AG09309 (cell line): ENCODE results near the gene DIPK1A.

Experiments
- DNase-seq: peaks from one replicate; pipeline ENCODE4 v3.0.0-alpha.2; 2010; ENCODE audit warnings: low read depth
- H3K4me3 ChIP-seq: 2 replicates; pipeline ENCODE4 v1.5.1; 2011; ENCODE audit warnings: mild to moderate bottlenecking, low read depth, low read length, moderate library complexity; ENCODE audit not compliant: control insufficient read depth
- TF ChIP-seq, protein P1 (sequence below): IDR thresholded peaks from 2 replicates; pipeline ENCODE4 v1.5.1; 2011; ENCODE audit warnings: mild to moderate bottlenecking, low read depth, low read length, inconsistent platforms; ENCODE audit not compliant: insufficient read depth, control insufficient read depth; ENCODE audit errors: missing control alignments

The DIPK1A gene

DNA sequence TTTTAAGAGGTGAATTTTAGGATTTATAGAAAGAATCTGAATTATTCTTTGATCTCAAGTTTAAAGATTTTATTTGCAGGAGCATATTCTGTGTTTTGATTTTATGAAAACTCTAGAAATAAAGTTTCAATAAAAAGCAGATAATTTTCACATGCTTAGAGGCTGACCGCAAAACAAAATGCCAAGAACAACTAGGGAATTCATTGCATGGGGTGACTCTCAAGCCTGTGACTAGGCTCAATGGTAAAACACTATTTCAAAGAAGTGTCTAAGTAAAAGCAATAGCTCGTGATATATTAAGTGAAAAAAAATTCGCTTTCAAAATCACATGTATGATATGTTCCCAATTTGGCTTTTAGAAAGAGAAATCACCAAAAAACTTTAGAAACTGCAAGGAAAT lies 79.9 kb downstream of the DIPK1A start:
- no peak for DNase-seq
- H3K4me3 ChIP-seq = no peak overlapping the region
- TF ChIP-seq, protein P1, sequence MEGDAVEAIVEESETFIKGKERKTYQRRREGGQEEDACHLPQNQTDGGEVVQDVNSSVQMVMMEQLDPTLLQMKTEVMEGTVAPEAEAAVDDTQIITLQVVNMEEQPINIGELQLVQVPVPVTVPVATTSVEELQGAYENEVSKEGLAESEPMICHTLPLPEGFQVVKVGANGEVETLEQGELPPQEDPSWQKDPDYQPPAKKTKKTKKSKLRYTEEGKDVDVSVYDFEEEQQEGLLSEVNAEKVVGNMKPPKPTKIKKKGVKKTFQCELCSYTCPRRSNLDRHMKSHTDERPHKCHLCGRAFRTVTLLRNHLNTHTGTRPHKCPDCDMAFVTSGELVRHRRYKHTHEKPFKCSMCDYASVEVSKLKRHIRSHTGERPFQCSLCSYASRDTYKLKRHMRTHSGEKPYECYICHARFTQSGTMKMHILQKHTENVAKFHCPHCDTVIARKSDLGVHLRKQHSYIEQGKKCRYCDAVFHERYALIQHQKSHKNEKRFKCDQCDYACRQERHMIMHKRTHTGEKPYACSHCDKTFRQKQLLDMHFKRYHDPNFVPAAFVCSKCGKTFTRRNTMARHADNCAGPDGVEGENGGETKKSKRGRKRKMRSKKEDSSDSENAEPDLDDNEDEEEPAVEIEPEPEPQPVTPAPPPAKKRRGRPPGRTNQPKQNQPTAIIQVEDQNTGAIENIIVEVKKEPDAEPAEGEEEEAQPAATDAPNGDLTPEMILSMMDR = no peak

DNA sequence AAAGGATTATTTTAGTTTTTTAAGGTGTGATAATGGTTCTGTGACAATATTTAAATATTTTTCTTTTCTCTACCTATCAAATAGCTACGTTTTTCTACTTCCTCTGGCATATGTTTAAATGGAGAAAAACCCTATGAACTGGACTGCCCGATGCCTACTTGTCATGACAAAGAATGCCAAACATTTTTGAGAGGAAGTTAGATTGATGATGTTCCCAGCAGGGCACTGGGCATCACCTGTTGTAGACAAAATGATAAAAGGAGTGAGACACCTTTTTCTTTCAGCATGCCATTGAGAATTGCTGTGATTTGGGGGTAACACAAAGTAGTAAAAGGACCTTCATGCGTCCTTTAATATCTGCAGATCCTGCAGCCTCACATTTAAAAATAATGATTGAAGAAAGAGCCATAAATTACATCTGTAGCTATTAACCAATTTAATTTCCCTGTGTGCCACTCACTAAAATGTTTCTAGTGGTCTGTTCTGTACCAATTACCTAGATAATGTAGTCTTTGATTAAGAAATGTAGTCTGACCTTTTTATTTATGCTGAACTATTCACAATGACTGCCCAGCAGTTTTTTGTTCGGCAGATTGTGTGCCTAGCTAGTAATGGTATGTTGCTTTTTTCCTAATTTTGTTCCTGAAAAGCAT lies 81.8 kb downstream of the DIPK1A start:
- H3K4me3 ChIP-seq = no peak overlapping the region
- TF ChIP-seq, protein P1 = no peak
- no peak for DNase-seq

DNA sequence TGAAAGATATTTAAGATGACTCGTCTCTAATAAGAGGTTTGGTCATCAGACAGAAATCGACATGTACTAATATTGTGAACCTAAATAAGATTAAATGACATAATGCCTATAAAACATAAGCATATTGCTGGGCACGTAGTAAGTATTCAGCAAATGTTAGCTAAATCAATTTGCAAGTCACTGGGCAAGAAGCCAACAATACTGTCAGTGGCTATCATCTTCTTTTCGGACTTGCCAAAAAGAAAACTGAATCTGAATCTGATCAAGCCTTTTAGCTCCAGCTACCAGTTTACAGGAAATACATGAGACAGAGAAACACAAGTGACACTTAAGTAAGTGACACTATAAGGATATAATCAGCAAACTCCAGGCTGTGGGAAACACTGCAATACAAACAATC lies 83.5 kb downstream of the DIPK1A start:
- no peak for DNase-seq
- H3K4me3 ChIP-seq = no peak overlapping the region
- TF ChIP-seq, protein P1 = no peak

DNA sequence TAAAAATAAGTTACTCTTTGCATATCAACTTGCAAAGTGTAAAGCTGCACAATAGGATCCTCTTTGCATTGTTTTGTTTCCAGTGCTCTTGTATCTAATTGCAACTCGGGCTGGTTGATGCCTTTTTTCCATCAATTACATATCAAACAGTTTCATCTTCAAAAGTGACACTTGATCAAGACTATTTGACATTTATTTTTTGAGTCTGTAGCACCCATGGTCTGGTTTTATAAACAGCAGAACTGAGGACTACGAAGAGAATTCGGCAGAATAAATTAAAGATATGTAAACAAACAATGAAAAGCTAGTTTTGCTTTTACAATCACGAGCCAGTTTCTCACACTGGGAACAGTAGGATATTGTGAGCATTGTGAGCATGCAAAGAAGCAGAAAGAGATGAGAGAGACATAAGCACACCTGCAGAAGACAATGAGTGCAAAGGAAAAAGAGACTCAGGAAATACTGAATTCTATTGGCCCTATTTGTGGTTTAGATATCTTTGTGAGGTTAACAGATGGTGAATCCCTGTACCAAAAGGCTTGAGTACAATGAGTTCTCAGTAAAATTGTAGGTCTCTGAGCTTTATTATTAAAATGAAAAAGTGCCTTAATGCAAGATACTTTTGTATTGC lies 84.1 kb downstream of the DIPK1A start:
- TF ChIP-seq, protein P1 = no peak
- no peak overlapping the region for H3K4me3 ChIP-seq
- no peak for DNase-seq

DNA sequence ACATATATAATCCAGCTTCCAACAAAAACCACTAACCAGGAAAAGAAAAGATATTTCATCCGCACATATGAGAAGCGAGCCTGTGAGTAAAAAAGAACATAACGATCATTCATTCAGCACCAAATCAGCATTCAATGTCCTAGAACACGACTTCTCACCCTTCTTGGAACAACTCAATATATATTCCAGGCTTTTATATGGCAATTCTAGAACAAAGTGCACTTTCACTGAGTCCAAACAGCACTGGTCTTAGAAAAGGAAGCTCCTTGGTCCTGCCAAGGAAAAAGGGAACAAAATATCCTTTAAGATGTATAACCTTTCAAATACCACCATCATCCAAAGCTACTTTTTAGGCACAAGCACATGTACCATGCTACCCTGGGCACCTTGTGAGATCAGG lies 84.9 kb downstream of the DIPK1A start:
- no peak for DNase-seq
- no peak overlapping the region for H3K4me3 ChIP-seq
- TF ChIP-seq, protein P1 = no peak

DNA sequence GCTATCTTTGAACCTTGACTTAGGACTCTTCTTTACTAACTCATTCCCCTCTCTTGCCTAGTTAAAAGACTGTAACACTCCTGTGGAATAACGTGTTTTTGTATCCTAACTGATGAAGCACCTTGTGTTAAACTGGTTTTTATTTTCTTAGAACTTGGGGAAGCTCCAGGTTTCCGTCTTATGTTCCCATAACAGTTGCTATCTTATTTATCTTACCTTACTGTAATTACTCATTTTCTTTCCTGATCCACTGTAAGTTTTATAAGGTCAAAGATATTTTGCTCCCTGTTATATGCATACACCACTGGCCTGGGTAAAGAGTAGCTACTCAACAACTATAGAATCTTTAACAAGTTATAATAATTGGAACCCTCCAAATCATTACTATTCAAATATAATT lies 86.3 kb downstream of the DIPK1A start:
- no peak overlapping the region for H3K4me3 ChIP-seq
- DNase-seq = no peak
- TF ChIP-seq, protein P1 = no peak

DNA sequence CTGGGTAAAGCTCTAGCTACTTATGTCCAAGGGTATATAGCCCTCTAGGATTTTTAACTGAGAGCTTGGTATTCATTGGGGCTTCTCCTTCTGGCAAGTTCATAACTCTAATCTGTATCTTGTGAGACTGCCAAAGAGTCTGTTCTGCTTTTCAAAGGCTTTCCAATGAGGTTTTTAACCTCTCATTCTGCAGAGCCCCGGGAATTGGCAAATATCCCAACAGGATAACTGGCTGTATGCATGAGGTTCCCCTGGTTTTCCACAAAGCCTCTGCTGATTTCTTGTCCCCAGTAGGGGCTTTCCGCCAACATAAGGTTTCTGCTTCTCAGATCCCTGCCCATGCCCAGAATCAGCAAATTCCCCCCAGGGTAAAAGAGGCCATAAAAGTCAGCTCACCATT lies 88.5 kb downstream of the DIPK1A start:
- DNase-seq = no peak
- TF ChIP-seq, protein P1 = no peak
- H3K4me3 ChIP-seq = no peak overlapping the region
